HG03108 (cell line): Measurements from ENCODE around the gene CST9.

Experiments
- ATAC-seq: cut with Tn5 transposase; IDR thresholded peaks from one replicate; pipeline ENCODE4 v1.9.1; 2021; ENCODE audit warnings: moderate library complexity; ENCODE audit not compliant: unreplicated experiment

Gene CST9

GRCh38 chr20:23605867-23606651 is at the start of gene CST9:
Gene CST9, minus strand, starts transcription at chr20:23605917. Its CDS starts 53 bp downstream, at chr20:23605864.
- no peak for ATAC-seq

- ATAC-seq = no peak
These were observed 49.0 kb upstream of the CST9 start for GRCh38 chr20:23654717-23655116.

- no peak for ATAC-seq
These were observed 48.3 kb upstream of the CST9 start for GRCh38 chr20:23654000-23654399.

- ATAC-seq = no peak
These were observed 47.8 kb upstream of the CST9 start for GRCh38 chr20:23653400-23653938.

GRCh38 chr20:23652926-23653325 is 47.2 kb upstream of the CST9 start:
- ATAC-seq = no peak

- ATAC-seq = no peak
These were observed 46.7 kb upstream of the CST9 start for GRCh38 chr20:23652371-23652770.

- ATAC-seq = no peak
These were observed 45.4 kb upstream of the CST9 start for GRCh38 chr20:23651117-23651516.

- ATAC-seq = no peak
These were observed 44.2 kb upstream of the CST9 start for GRCh38 chr20:23649830-23650417.

- ATAC-seq = no peak
These were observed 43.5 kb upstream of the CST9 start for GRCh38 chr20:23649242-23649641.

- no peak for ATAC-seq
These were observed 41.6 kb upstream of the CST9 start for GRCh38 chr20:23647346-23647745.

- no peak for ATAC-seq
These were observed 40.6 kb upstream of the CST9 start for GRCh38 chr20:23646106-23646873.

GRCh38 chr20:23645575-23645974 is 39.9 kb upstream of the CST9 start:
- no peak for ATAC-seq

GRCh38 chr20:23644164-23644563 is 38.4 kb upstream of the CST9 start:
- no peak for ATAC-seq

GRCh38 chr20:23643659-23644058 is 37.9 kb upstream of the CST9 start:
- no peak for ATAC-seq

GRCh38 chr20:23641936-23642751 is 36.4 kb upstream of the CST9 start:
- ATAC-seq = no peak

- no peak for ATAC-seq
These were observed 35.3 kb upstream of the CST9 start for GRCh38 chr20:23640671-23641667.

- no peak for ATAC-seq
These were observed 34.4 kb upstream of the CST9 start for GRCh38 chr20:23640018-23640601.

GRCh38 chr20:23639490-23639958 is 33.8 kb upstream of the CST9 start:
- no peak for ATAC-seq

- ATAC-seq = no peak
These were observed 32.6 kb upstream of the CST9 start for GRCh38 chr20:23638309-23638708.
